H1 (cell line): ENCODE results near the gene SCARB2.

Source experiments
- CEBPB ChIP-seq: IDR thresholded peaks from 2 replicates; pipeline ENCODE4 v1.6.1; 2012; ENCODE audit warnings: low read depth, low read length
- CTCF ChIP-seq, 3 experiments: IDR thresholded peaks; 1 replicate in 2 of 3; 2 replicates in 1 of 3; pipeline versions ENCODE4 v1.5.1 to v1.6.1; 2011; ENCODE audit warnings: low read length in 3 of 3, mild to moderate bottlenecking in 3 of 3, inconsistent platforms in 2 of 3, low read depth in 1 of 3, moderate library complexity in 1 of 3; ENCODE audit not compliant: insufficient read depth in 1 of 3; ENCODE audit errors: control extremely low read depth in 1 of 3
- EGR1 ChIP-seq: IDR thresholded peaks from 2 replicates; pipeline ENCODE4 v1.6.1; 2011; ENCODE audit warnings: low read depth, low read length, borderline replicate concordance
- EZH2 ChIP-seq: fragments of 200-600 bp; sonication (generic); IDR thresholded peaks from 2 replicates; pipeline ENCODE4 v1.7.1; 2012; ENCODE audit warnings: low read depth, mild to moderate bottlenecking, moderate library complexity, low read length, inconsistent platforms; ENCODE audit not compliant: severe bottlenecking
- GABPA ChIP-seq: IDR thresholded peaks from 2 replicates; pipeline ENCODE4 v1.6.1; 2011; ENCODE audit warnings: mild to moderate bottlenecking, low read length, moderate library complexity, borderline replicate concordance; ENCODE audit not compliant: insufficient read depth
- MAFK ChIP-seq: IDR thresholded peaks from 2 replicates; pipeline ENCODE4 v1.6.1; 2012; ENCODE audit warnings: low read depth, mild to moderate bottlenecking, improper control_type of control experiment, low read length
- POLR2A ChIP-seq, 2 experiments: IDR thresholded peaks; 1 replicate in 1 of 2; 2 replicates in 1 of 2; pipeline ENCODE4 v1.6.1; 2011; ENCODE audit warnings: low read depth in 2 of 2, low read length in 2 of 2, mild to moderate bottlenecking in 2 of 2; ENCODE audit errors: control extremely low read depth in 1 of 2
- POU5F1 ChIP-seq: IDR thresholded peaks from 2 replicates; pipeline ENCODE4 v1.6.1; 2011; ENCODE audit warnings: low read depth, mild to moderate bottlenecking, low read length, moderate library complexity
- RAD21 ChIP-seq, 2 experiments: IDR thresholded peaks in 1 of 2; conservative IDR thresholded peaks in 1 of 2; 2 replicates each; pipeline ENCODE4 v1.6.1; 2011; ENCODE audit warnings: low read depth in 2 of 2, low read length in 2 of 2, improper control_type of control experiment in 1 of 2, inconsistent platforms in 1 of 2, mild to moderate bottlenecking in 1 of 2, moderate library complexity in 1 of 2
- SAP30 ChIP-seq: fragments of 300-600 bp; sonication (generic); IDR thresholded peaks from 2 replicates; pipeline ENCODE4 v1.7.1; 2012; ENCODE audit warnings: low read length, moderate library complexity, mild to moderate bottlenecking, inconsistent platforms; ENCODE audit not compliant: insufficient read depth, insufficient replicate concordance
- SUZ12 ChIP-seq: fragments of 200-600 bp; sonication (generic); IDR thresholded peaks from 2 replicates; pipeline ENCODE4 v1.6.1; 2012; ENCODE audit warnings: mild to moderate bottlenecking, inconsistent platforms, low read length, moderate library complexity, mixed read lengths
- TF ChIP-seq, protein P1 (sequence below): IDR thresholded peaks from 2 replicates; pipeline ENCODE4 v1.6.1; 2012; ENCODE audit warnings: inconsistent platforms

- TF ChIP-seq POLR2A (IDR thresholded peaks at IDR 0.05; ENCODE audit: control extremely low read depth in 1 of 2, low read depth in 2 of 2, low read length in 2 of 2) (no peak), CTCF (IDR thresholded peaks at IDR 0.05; ENCODE audit: control extremely low read depth in 1 of 3, insufficient read depth in 1 of 3, low read depth in 1 of 3, low read length in 3 of 3) (peak; percentile 77 to 87 (median 86)), RAD21 (IDR thresholded peaks at IDR 0.05 in 1 of 2, conservative IDR thresholded peaks at IDR 0.05 in 1 of 2; ENCODE audit: low read depth in 2 of 2, low read length in 2 of 2) (peak; percentile 95), CEBPB (no peak), EGR1 (no peak), SUZ12 (no peak), MAFK (no peak), POU5F1 (no peak), EZH2 (no peak), SAP30 (no peak), GABPA (no peak)
- TF ChIP-seq, protein P1, sequence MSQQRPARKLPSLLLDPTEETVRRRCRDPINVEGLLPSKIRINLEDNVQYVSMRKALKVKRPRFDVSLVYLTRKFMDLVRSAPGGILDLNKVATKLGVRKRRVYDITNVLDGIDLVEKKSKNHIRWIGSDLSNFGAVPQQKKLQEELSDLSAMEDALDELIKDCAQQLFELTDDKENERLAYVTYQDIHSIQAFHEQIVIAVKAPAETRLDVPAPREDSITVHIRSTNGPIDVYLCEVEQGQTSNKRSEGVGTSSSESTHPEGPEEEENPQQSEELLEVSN: no peak
Observed at GRCh38 chr4:76179398-76180318, 34.0 kb downstream of the SCARB2 start.
